ENCODE results near the gene ACRV1.

Gene ACRV1

GRCh38 chr11:125627236-125627910 is 53.3 kb downstream of the ACRV1 start:
- peak overlapping the region; percentile 69 for H3K4me3 ChIP-seq (ENCODE audit: control insufficient read depth, low read depth, low read length)
- peak; percentile 17 for DNase-seq (ENCODE audit: low read depth)
- no peak for TF ChIP-seq CTCF (conservative IDR thresholded peaks at IDR 0.05; ENCODE audit: control insufficient read depth, insufficient read depth, low read depth, low read length)

- DNase-seq (ENCODE audit: low read depth), result peak; percentile 93
Observed at GRCh38 chr11:125626288-125626950, 54.2 kb downstream of the ACRV1 start.

GRCh38 chr11:125625630-125626287 is 54.9 kb downstream of the ACRV1 start:
- no peak for TF ChIP-seq CTCF (conservative IDR thresholded peaks at IDR 0.05; ENCODE audit: control insufficient read depth, insufficient read depth, low read depth, low read length)
- DNase-seq (ENCODE audit: low read depth), result peak; percentile 89
- H3K4me3 ChIP-seq (ENCODE audit: control insufficient read depth, low read depth, low read length), result peak overlapping the region; percentile 69

More at GRCh38 chr11:125626288-125626950, 54.2 kb downstream of the ACRV1 start:
- peak; percentile 39 for TF ChIP-seq CTCF (conservative IDR thresholded peaks at IDR 0.05; ENCODE audit: control insufficient read depth, insufficient read depth, low read depth, low read length)
- peak overlapping the region; percentile 69 for H3K4me3 ChIP-seq (ENCODE audit: control insufficient read depth, low read depth, low read length)

- no peak for TF ChIP-seq CTCF (conservative IDR thresholded peaks at IDR 0.05; ENCODE audit: control insufficient read depth, insufficient read depth, low read depth, low read length)
Observed at GRCh38 chr11:125625225-125625629, 55.4 kb downstream of the ACRV1 start.

GRCh38 chr11:125624756-125625213 is 55.9 kb downstream of the ACRV1 start, which contains the start of gene CHEK1:
CHEK1 (plus strand) TSS chr11:125625163; CDS start chr11:125626769, 1,606 bp downstream.
- peak within 1 kb of the TSS; percentile 69 for H3K4me3 ChIP-seq (ENCODE audit: control insufficient read depth, low read depth, low read length)
- TF ChIP-seq CTCF (conservative IDR thresholded peaks at IDR 0.05; ENCODE audit: control insufficient read depth, insufficient read depth, low read depth, low read length), result no peak
- DNase-seq (ENCODE audit: low read depth), result no peak

More at GRCh38 chr11:125625225-125625629, 55.4 kb downstream of the ACRV1 start:
- H3K4me3 ChIP-seq (ENCODE audit: control insufficient read depth, low read depth, low read length), result peak overlapping the region; percentile 69
- DNase-seq (ENCODE audit: low read depth), result no peak

- H3K4me3 ChIP-seq (ENCODE audit: control insufficient read depth, low read depth, low read length), result no peak overlapping the region
- TF ChIP-seq CTCF (conservative IDR thresholded peaks at IDR 0.05; ENCODE audit: control insufficient read depth, insufficient read depth, low read depth, low read length), result no peak
- DNase-seq (ENCODE audit: low read depth), result no peak
Observed at GRCh38 chr11:125623064-125623463, 57.6 kb downstream of the ACRV1 start.
